Measurements from ENCODE around the gene ST3GAL4.

Gene ST3GAL4

GRCh38 chr11:126405906-126406305 lies 50.4 kb downstream of the ST3GAL4 start:
- DNase-seq (ENCODE audit: low spot score), result no peak
- no peak for TF ChIP-seq CTCF (IDR thresholded peaks at IDR 0.05; ENCODE audit: extremely low read depth, missing control alignments)

GRCh38 chr11:126406368-126406767 lies 50.9 kb downstream of the ST3GAL4 start:
- TF ChIP-seq CTCF (IDR thresholded peaks at IDR 0.05; ENCODE audit: extremely low read depth, missing control alignments), result no peak

GRCh38 chr11:126407101-126407521 lies 51.6 kb downstream of the ST3GAL4 start:
- no peak for TF ChIP-seq CTCF (IDR thresholded peaks at IDR 0.05; ENCODE audit: extremely low read depth, missing control alignments)
- DNase-seq (ENCODE audit: low spot score), result no peak

More at GRCh38 chr11:126406368-126406767, 50.9 kb downstream of the ST3GAL4 start:
- no peak for DNase-seq (ENCODE audit: low spot score)

GRCh38 chr11:126407682-126408288 lies 52.3 kb downstream of the ST3GAL4 start:
- no peak for DNase-seq (ENCODE audit: low spot score)
- TF ChIP-seq CTCF (IDR thresholded peaks at IDR 0.05; ENCODE audit: extremely low read depth, missing control alignments), result no peak

DNA sequence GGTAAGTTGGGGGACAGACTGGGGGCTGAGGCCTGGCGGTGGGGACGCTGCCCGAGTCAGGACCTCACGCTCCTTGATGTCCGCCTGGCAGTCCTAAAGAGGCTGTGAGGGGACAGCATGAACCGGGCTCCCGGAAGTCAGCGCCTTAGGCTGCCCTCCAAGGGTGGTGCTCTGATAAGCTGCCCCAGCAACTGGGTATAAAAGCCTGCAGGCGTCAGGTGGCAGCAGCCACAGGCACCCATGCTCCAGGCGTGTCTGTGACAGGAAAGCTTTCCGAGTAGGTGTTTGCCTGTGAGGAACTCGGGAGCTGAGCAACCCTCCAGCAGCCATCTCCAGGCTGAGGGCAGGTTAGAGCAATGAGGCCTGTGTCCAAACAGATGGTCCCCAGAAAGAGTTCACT lies 53.0 kb downstream of the ST3GAL4 start:
- no peak for DNase-seq (ENCODE audit: low spot score)
- no peak for TF ChIP-seq CTCF (IDR thresholded peaks at IDR 0.05; ENCODE audit: extremely low read depth, missing control alignments)

DNA sequence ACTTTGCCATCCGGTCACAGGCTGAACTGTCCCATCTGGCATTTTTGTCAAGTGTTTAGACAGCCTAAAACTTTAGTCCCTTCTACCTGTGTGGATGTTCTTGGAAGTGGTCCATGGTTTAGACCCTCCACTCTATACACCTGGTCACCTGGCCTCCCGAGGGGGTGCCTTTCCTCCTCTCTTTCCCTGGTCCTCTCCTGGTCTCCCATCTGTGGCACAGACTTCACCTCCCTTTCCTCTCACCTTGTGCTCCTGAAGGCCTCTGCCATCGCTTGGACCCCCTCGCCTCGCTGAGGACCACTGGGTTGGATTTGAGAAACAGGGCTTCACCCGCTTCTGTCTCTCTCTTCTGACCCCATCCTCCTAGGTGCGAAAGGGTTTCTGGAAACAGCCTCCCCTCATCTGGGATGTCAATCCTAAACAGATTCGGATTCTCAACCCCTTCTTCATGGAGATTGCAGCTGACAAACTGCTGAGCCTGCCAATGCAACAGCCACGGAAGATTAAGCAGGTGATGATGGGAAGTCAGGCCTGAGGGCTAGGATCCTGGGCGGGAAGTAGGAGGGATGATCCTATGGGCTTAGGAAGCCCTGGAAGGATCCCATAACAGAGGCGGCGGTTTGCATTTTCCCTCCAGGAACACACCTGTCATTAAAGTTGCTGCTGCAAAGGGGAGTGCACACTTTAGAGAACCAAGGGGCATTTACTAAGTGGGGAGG lies 53.6 kb downstream of the ST3GAL4 start:
- no peak for TF ChIP-seq CTCF (IDR thresholded peaks at IDR 0.05; ENCODE audit: extremely low read depth, missing control alignments)
- DNase-seq (ENCODE audit: low spot score), result no peak

GRCh38 chr11:126409620-126409985 lies 54.1 kb downstream of the ST3GAL4 start:
- no peak for DNase-seq (ENCODE audit: low spot score)
- TF ChIP-seq CTCF (IDR thresholded peaks at IDR 0.05; ENCODE audit: extremely low read depth, missing control alignments), result no peak
